GM12874 (cell line): ENCODE data around the gene RRAD.

Source experiments
- CTCF ChIP-seq: IDR thresholded peaks from 2 replicates; pipeline ENCODE4 v1.5.1; 2011; ENCODE audit warnings: low read depth, mild to moderate bottlenecking, control low read depth, low read length, moderate library complexity; ENCODE audit not compliant: insufficient read depth

Gene RRAD

GRCh38 chr16:66881014-66881417 lies 44.3 kb downstream of the RRAD start:
- no peak for TF ChIP-seq CTCF

GRCh38 chr16:66880288-66881013 lies 44.9 kb downstream of the RRAD start, which contains the start of gene PDP2:
TSS of gene PDP2 (plus strand) at chr16:66880515. CDS start at chr16:66884285, 3,770 bp downstream.
- no peak for TF ChIP-seq CTCF

- TF ChIP-seq CTCF: no peak
Measured at GRCh38 chr16:66878067-66878466, 47.3 kb downstream of the RRAD start.

- TF ChIP-seq CTCF: no peak
Measured at GRCh38 chr16:66874079-66874775, 51.1 kb downstream of the RRAD start.

GRCh38 chr16:66873685-66874055 lies 51.7 kb downstream of the RRAD start:
- no peak for TF ChIP-seq CTCF

GRCh38 chr16:66872943-66873684 lies 52.2 kb downstream of the RRAD start:
- TF ChIP-seq CTCF: peak; percentile 97

GRCh38 chr16:66872559-66872942 lies 52.8 kb downstream of the RRAD start:
- no peak for TF ChIP-seq CTCF
